K562 (cell line): ENCODE results near the gene C14orf39. TPM values are rescaled to one million over a fixed set of nuclear protein-coding genes. Genes with fewer than 3 reads are reported as not detected.

Source experiments
- ATAC-seq: fragments of 200-7000 bp; cut with Tn5 transposase; 3 replicates; pipeline ENCODE4 v1.9.1; 2020; ENCODE audit warnings: moderate library complexity
- BruUV-seq: library from RNA; stranded (reverse); fragments of 400-500 nt; replicated peaks from 2 replicates; lab custom pipeline; 2021; lab: Mats Ljungman, UMichigan
- CTCF ChIA-PET: fragments of 300-600 bp; formaldehyde crosslinking; extraction: SDS; loops from one replicate; lab custom pipeline; 2021; ENCODE audit warnings: low intra/inter-chr PET ratio; lab: Yijun Ruan, JAX
- POLR2A ChIA-PET: fragments of 300-600, 350-650 bp; sonication (Branson Sonifier 250); formaldehyde crosslinking; extraction: SDS; loops from one replicate; lab custom pipeline; 2021; ENCODE audit warnings: antibody characterized with exemption, inconsistent platforms; lab: Yijun Ruan, JAX
- DNase-seq, 4 experiments: peaks; one replicate each; pipeline versions ENCODE4 v3.0.0 to v3.0.0-alpha.2; 2011 to 2018; ENCODE audit warnings: low spot score in 3 of 4, mixed read lengths in 3 of 4; ENCODE audit errors: extremely low read depth in 1 of 4
- FAIRE-seq: peaks from 2 replicates; lab custom pipeline; 2011; peaks lifted over from hg19 to GRCh38; lab: Jason Lieb, UNC
- H2AFZ ChIP-seq: 2 replicates; pipeline ENCODE4 v1.6.0; 2011; ENCODE audit warnings: low read depth, low read length, control low read depth, inconsistent platforms
- H3K27ac ChIP-seq: fragments of 200-600 bp; 3 replicates; pipeline ENCODE4 v1.8.0; 2011; ENCODE audit warnings: low read depth, mild to moderate bottlenecking, control low read depth, inconsistent platforms, low read length, moderate library complexity, mixed read lengths; ENCODE audit errors: extremely low read depth
- H3K27me3 ChIP-seq, 2 experiments: fragments of 300-600 bp in 1 of 2; 2 replicates in 1 of 2; 3 replicates in 1 of 2; pipeline versions ENCODE4 v1.6.0 to v1.8.0; 2011; ENCODE audit warnings: inconsistent platforms in 2 of 2, low read length in 2 of 2, mild to moderate bottlenecking in 1 of 2, mixed read lengths in 1 of 2, moderate library complexity in 1 of 2; ENCODE audit not compliant: control insufficient read depth in 2 of 2, insufficient read depth in 2 of 2
- H3K36me3 ChIP-seq: fragments of 300-600 bp; 3 replicates; pipeline ENCODE4 v1.8.0; 2011; ENCODE audit warnings: mild to moderate bottlenecking, low read length, inconsistent platforms; ENCODE audit not compliant: control insufficient read depth, insufficient read depth
- H3K4me1 ChIP-seq, 2 experiments: fragments of 200-600 bp in 1 of 2; replicated peaks in 1 of 2; 2 replicates in 1 of 2; 3 replicates in 1 of 2; pipeline versions ENCODE4 v1.5.1 to v1.8.0; 2011; ENCODE audit warnings: inconsistent platforms in 2 of 2, low read length in 2 of 2, mild to moderate bottlenecking in 1 of 2, mixed read lengths in 1 of 2, moderate library complexity in 1 of 2; ENCODE audit not compliant: control insufficient read depth in 2 of 2, insufficient read depth in 2 of 2
- H3K4me2 ChIP-seq: 2 replicates; pipeline ENCODE4 v1.6.1; 2011; ENCODE audit warnings: low read length, control low read depth, inconsistent platforms, mixed read lengths; ENCODE audit not compliant: insufficient read depth
- H3K4me3 ChIP-seq: fragments of 200-600 bp; sonication (generic), shearing (Covaris generic); 2 replicates; pipeline ENCODE4 v1.5.1; 2016; ENCODE audit warnings: control low read depth, inconsistent platforms
- H3K79me2 ChIP-seq: fragments of 200-600 bp; 3 replicates; pipeline ENCODE4 v1.8.0; 2011; ENCODE audit warnings: low read length, inconsistent platforms; ENCODE audit not compliant: control insufficient read depth, insufficient read depth
- H3K9ac ChIP-seq, 2 experiments: 2 replicates each; pipeline versions ENCODE4 v1.6.0 to v1.6.1; 2011; ENCODE audit warnings: low read depth in 2 of 2, low read length in 2 of 2, control low read depth in 1 of 2, inconsistent platforms in 1 of 2, mild to moderate bottlenecking in 1 of 2, mixed read lengths in 1 of 2; ENCODE audit not compliant: insufficient read depth in 1 of 2
- H3K9me1 ChIP-seq: one replicate; pipeline ENCODE4 v1.6.0; 2011; ENCODE audit warnings: inconsistent platforms, mild to moderate bottlenecking, low read length, moderate library complexity; ENCODE audit not compliant: control insufficient read depth, insufficient read depth
- H3K9me3 ChIP-seq: replicated peaks from 2 replicates; pipeline ENCODE4 v1.5.1; 2011; ENCODE audit warnings: low read depth, low read length, inconsistent platforms; ENCODE audit not compliant: control insufficient read depth, insufficient read depth
- H4K20me1 ChIP-seq: replicated peaks from 2 replicates; pipeline ENCODE4 v1.6.1; 2011; ENCODE audit warnings: low read length, inconsistent platforms, mixed read lengths; ENCODE audit not compliant: control insufficient read depth, insufficient read depth
- BACH1 ChIP-seq: fragments of 200-800 bp; sonication (Bioruptor generic); IDR thresholded peaks from 2 replicates; pipeline ENCODE4 v1.6.1; 2016; ENCODE audit warnings: missing genetic modification characterization, missing compliant biosample characterization
- WGBS: fragments of 100-300 bp; shearing (Covaris generic); methylation state at CpG from one replicate; pipeline ENCODE4 v1.1.6; 2016; ENCODE audit warnings: low coverage, mixed read lengths; ENCODE audit not compliant: insufficient coverage; ENCODE audit errors: missing lambda C conversion rate; 5-methylcytosine and 5-hydroxymethylcytosine counted together
- in situ Hi-C: fragments of 300-500 bp; cut with MboI; formaldehyde crosslinking; loops from 4 replicates; pipeline ENCODE4 v1.15.0; 2018; ENCODE audit warnings: inconsistent platforms, mixed read lengths
- intact Hi-C: fragments of 100-400 bp; cut with micrococcal nuclease; formaldehyde crosslinking; loops from 2 replicates; pipeline ENCODE4 v1.14.2; 2022
- polyA plus RNA-seq, 8 experiments: library from polyadenylated mRNA; depleted of rRNA in 4 of 8; stranded (reverse) in 5 of 8; unstranded in 3 of 8; fragments of >200 nt; fragmentation: Nextera tagmentation in 2 of 8; fragmentation: Illumina TruSeq in 1 of 8; extraction: Ambion mirVana in 2 of 8; extraction: Trizol in 1 of 8; gene quantifications; 2 replicates each; pipeline versions ENCODE4 v1.2.1 to v1.2.3, GENCODE V29; 2011 to 2014; ENCODE audit warnings: inconsistent platforms in 1 of 8, missing spikeins in 1 of 8
- total RNA-seq, 7 experiments: library from RNA; depleted of rRNA in 6 of 7; stranded (reverse); fragments of >200 nt in 6 of 7; fragmentation: Illumina TruSeq in 2 of 7; extraction: Trizol in 2 of 7; gene quantifications; 2 replicates each; pipeline versions ENCODE4 v1.2.1 to v1.2.3, GENCODE V29; 2011 to 2021; ENCODE audit warnings: low replicate concordance in 1 of 7
- TF ChIP-seq, protein P1 (sequence below): sonication (generic); formaldehyde crosslinking; IDR thresholded peaks from 2 replicates; pipeline ENCODE4 v1.8.1; 2023; ENCODE audit warnings: mild to moderate bottlenecking, missing genetic modification reagents
- TF ChIP-seq, protein P2 (sequence below), 3 experiments: IDR thresholded peaks in 2 of 3; conservative IDR thresholded peaks in 1 of 3; 2 replicates each; pipeline ENCODE4 v1.5.1; 2011 to 2012; ENCODE audit warnings: low read length in 3 of 3, mild to moderate bottlenecking in 3 of 3, control low read depth in 2 of 3, improper control_type of control experiment in 1 of 3, inconsistent platforms in 1 of 3, low read depth in 1 of 3, mixed read lengths in 1 of 3, moderate library complexity in 1 of 3; ENCODE audit not compliant: insufficient read depth in 2 of 3

C14orf39 gene
- total and polyA plus RNA-seq, 9 of the 15 experiments (the other 6 are each of a cell fraction or from before 2014, with no cell fraction given): 0.54 to 6.7 (median 1.4) TPM

DNA sequence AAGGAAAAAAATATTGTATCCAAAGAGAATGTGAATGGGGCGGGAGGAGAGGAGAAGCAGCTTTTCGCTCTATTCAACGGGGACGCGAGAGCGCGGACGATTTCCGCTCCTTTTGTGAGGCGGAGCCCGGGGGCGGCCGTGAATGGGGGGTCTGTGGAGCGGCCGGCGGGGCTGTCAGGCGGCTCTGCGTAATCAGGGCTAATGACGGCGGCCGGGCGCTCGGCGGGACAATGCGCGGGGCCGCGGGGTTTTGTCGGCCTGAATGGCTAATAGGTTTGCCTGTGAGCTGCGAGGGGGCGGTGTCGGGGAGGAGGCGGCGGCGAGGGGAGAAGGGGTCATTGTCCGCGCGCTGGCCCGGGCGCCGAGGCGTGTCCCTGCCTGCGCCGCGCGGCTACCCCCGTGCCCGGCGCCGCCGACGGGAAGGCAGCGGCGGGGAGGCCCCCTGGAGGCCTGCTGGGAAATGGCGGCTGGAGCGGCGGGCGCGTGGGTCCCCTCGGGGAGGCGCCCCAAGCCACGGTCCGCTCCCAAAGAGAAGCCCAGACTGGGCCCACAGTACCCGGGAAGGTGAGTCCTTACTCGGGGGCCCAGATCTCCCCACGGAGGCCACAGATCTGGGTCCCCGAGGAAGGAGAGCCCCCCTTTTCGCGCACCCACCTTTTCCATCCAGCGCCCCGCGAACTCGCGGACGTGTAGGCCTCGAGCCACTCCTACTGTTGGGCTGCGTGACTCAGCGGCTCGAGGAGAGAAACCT is 29.1 kb upstream of the C14orf39 start:
- Histone ChIP-seq H2AFZ (no peak overlapping the region), H3K4me2 (0 out of 2 replicates have a peak overlapping the region, but pooled peaks have one; percentile 25), H3K4me3 (peak overlapping the region; percentile 30), H3K36me3 (no peaks in the 10 kb centered on the region), H3K79me2 (no peaks in the 10 kb centered on the region), H3K9ac (no peak overlapping the region), H3K4me1 (peaks cover 0 to 13% of the 10 kb centered on the region in 2 experiments; a peak in 1 of 5 replicates), H4K20me1 (no peaks in the 10 kb centered on the region), H3K9me3 (no peaks in the 10 kb centered on the region), H3K27ac (no peak overlapping the region), H3K9me1 (no peaks in the 10 kb centered on the region), H3K27me3 (peaks cover 8 to 24% of the 10 kb centered on the region in 2 experiments; a peak in 3 of 5 replicates)
- 69% methylated on average over 13 of the region's 79 CpGs for WGBS
- DNase-seq: peak; percentile 5 to 13 (median 10)
- TF ChIP-seq, protein P1, sequence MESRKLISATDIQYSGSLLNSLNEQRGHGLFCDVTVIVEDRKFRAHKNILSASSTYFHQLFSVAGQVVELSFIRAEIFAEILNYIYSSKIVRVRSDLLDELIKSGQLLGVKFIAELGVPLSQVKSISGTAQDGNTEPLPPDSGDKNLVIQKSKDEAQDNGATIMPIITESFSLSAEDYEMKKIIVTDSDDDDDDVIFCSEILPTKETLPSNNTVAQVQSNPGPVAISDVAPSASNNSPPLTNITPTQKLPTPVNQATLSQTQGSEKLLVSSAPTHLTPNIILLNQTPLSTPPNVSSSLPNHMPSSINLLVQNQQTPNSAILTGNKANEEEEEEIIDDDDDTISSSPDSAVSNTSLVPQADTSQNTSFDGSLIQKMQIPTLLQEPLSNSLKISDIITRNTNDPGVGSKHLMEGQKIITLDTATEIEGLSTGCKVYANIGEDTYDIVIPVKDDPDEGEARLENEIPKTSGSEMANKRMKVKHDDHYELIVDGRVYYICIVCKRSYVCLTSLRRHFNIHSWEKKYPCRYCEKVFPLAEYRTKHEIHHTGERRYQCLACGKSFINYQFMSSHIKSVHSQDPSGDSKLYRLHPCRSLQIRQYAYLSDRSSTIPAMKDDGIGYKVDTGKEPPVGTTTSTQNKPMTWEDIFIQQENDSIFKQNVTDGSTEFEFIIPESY (CRISPR knock-in tag): peak; percentile 41; the same call in 1 of the 2 replicates
- no peak for TF ChIP-seq BACH1 (tag)
- TF ChIP-seq, protein P2, sequence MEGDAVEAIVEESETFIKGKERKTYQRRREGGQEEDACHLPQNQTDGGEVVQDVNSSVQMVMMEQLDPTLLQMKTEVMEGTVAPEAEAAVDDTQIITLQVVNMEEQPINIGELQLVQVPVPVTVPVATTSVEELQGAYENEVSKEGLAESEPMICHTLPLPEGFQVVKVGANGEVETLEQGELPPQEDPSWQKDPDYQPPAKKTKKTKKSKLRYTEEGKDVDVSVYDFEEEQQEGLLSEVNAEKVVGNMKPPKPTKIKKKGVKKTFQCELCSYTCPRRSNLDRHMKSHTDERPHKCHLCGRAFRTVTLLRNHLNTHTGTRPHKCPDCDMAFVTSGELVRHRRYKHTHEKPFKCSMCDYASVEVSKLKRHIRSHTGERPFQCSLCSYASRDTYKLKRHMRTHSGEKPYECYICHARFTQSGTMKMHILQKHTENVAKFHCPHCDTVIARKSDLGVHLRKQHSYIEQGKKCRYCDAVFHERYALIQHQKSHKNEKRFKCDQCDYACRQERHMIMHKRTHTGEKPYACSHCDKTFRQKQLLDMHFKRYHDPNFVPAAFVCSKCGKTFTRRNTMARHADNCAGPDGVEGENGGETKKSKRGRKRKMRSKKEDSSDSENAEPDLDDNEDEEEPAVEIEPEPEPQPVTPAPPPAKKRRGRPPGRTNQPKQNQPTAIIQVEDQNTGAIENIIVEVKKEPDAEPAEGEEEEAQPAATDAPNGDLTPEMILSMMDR (IDR thresholded peaks at IDR 0.05 in 2 of 3, conservative IDR thresholded peaks at IDR 0.05 in 1 of 3; ENCODE audit: insufficient read depth in 2 of 3, low read depth in 1 of 3, low read length in 3 of 3): peak in 2 of 3 experiments; percentile 2 to 49; a peak in 2 of 6 replicates
- peak; percentile 78 for ATAC-seq
- ChIA-PET POLR2A (interaction anchor here (1.1 kb wide), 1 partner anchor 19 kb away, joined by 4 read pairs; no protein-coding TSS in a partner anchor), CTCF (no interaction called here)
- FAIRE-seq: no peak
- intact Hi-C loops (no loop called here), in situ Hi-C loops (no loop called here)
- BruUV-seq: no TSS peak
